Kidney (tissue), 14 donors: Measurements from ENCODE around the gene TCERG1L. TPM values are rescaled to one million over a fixed set of nuclear protein-coding genes. Genes with fewer than 3 reads are reported as not detected.

Experiments used
- DNase-seq, 5 donors: peaks; one replicate each; pipeline ENCODE4 v3.0.0-alpha.2; 2013 to 2020
- FAIRE-seq: peaks from 2 replicates; lab custom pipeline; 2012; peaks lifted over from hg19 to GRCh38; lab: Jason Lieb, UNC
- H3K27ac ChIP-seq, 2 donors: one replicate each; pipeline ENCODE4 v1.7.0; 2013; ENCODE audit warnings: low read depth in 2 of 2, low read length in 2 of 2, inconsistent platforms in 1 of 2
- H3K27me3 ChIP-seq: one replicate; pipeline ENCODE4 v1.7.1; 2013; ENCODE audit warnings: low read length, inconsistent platforms; ENCODE audit not compliant: control insufficient read depth, insufficient read depth
- H3K36me3 ChIP-seq, 3 donors: one replicate each; pipeline versions ENCODE4 v1.7.0 to v1.7.1; 2013; ENCODE audit warnings: low read length in 3 of 3, control low read depth in 1 of 3, inconsistent platforms in 1 of 3; ENCODE audit not compliant: insufficient read depth in 3 of 3, control insufficient read depth in 2 of 3
- H3K4me1 ChIP-seq, 3 donors: one replicate each; pipeline versions ENCODE4 v1.7.0 to v1.7.1; 2013; ENCODE audit warnings: low read length in 3 of 3, inconsistent platforms in 1 of 3, low read depth in 1 of 3; ENCODE audit not compliant: control insufficient read depth in 2 of 3, insufficient read depth in 2 of 3
- H3K4me3 ChIP-seq, 3 donors: one replicate each; pipeline versions ENCODE4 v1.7.0 to v1.8.1; 2013; ENCODE audit warnings: low read length in 3 of 3, control low read depth in 1 of 3, inconsistent platforms in 1 of 3
- H3K9ac ChIP-seq, 3 donors: one replicate each; pipeline versions ENCODE4 v1.7.0 to v1.7.1; 2013; ENCODE audit warnings: low read length in 3 of 3, control low read depth in 1 of 3, inconsistent platforms in 1 of 3
- H3K9me3 ChIP-seq, 3 donors: one replicate each; pipeline versions ENCODE4 v1.7.0 to v1.7.1; 2013; ENCODE audit warnings: low read length in 3 of 3, control low read depth in 1 of 3, inconsistent platforms in 1 of 3; ENCODE audit not compliant: control insufficient read depth in 2 of 3, insufficient read depth in 1 of 3
- intact Hi-C: fragments of 100-400 bp; cut with DNase I; formaldehyde crosslinking; loops from one replicate; pipeline ENCODE4 v1.11.1; 2022
- polyA plus RNA-seq: library from polyadenylated mRNA; stranded (reverse); fragments of 350-450 nt; fragmentation: Illumina TruSeq; extraction: RNeasy Lipid Tissue Mini Kit (QIAGEN cat#74804); gene quantifications from one replicate; pipeline ENCODE4 v1.2.3, GENCODE V29; 2014; ENCODE audit warnings: low read depth, low replicate concordance; ENCODE audit not compliant: insufficient read depth
- total RNA-seq: library from RNA; stranded (reverse); fragmentation: NEBNext Ultra II Directional; extraction: Animal tissue kit (Norgen Biotek cat#: 25700); gene quantifications from one replicate; pipeline ENCODE4 v1.2.1, GENCODE V29; 2021
- TF ChIP-seq, protein P1 (sequence below): IDR thresholded peaks from 3 replicates; pipeline ENCODE4 v1.5.1; 2012; ENCODE audit warnings: mild to moderate bottlenecking, moderate library complexity, borderline replicate concordance; ENCODE audit not compliant: insufficient read depth; ENCODE audit errors: extremely low read depth
- donor health status: control.
- donor health status: control.
- donor health status: control.
- donor health status: control.
- donor health status: control.
- donor health status: DM: yes; HTN: yes; CAD: no.
- donor health status: Normal renal cell carcinoma (clear cell type).

The TCERG1L gene
- total and polyA plus RNA-seq, 2 donors from 2014 or later: not detected

DNA sequence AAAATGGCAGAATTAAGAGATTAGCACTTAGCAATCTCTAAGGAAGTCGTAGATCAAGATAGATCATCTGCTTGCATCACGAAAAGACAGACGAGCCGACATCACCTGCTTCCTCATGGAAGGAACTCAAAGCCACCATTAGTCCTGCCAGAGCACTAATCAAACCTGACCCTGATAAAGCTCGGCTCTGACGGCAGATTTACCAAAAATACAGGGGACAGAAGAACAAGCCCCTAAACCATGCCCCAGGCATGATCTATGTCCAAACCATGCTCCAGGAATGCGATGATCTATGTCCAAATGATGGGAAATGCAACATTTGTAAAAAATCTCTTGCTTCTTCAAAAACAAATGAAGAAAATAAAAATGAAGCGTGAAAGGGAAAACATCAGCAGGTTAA lies 182.8 kb downstream of the TCERG1L start:
- no peak for DNase-seq
- H3K9ac ChIP-seq: no peak overlapping the region
- no peak overlapping the region for H3K27ac ChIP-seq
- H3K36me3 ChIP-seq: no peaks in the 10 kb centered on the region
- FAIRE-seq: no peak
- TF ChIP-seq, protein P1, sequence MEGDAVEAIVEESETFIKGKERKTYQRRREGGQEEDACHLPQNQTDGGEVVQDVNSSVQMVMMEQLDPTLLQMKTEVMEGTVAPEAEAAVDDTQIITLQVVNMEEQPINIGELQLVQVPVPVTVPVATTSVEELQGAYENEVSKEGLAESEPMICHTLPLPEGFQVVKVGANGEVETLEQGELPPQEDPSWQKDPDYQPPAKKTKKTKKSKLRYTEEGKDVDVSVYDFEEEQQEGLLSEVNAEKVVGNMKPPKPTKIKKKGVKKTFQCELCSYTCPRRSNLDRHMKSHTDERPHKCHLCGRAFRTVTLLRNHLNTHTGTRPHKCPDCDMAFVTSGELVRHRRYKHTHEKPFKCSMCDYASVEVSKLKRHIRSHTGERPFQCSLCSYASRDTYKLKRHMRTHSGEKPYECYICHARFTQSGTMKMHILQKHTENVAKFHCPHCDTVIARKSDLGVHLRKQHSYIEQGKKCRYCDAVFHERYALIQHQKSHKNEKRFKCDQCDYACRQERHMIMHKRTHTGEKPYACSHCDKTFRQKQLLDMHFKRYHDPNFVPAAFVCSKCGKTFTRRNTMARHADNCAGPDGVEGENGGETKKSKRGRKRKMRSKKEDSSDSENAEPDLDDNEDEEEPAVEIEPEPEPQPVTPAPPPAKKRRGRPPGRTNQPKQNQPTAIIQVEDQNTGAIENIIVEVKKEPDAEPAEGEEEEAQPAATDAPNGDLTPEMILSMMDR: no peak
- no peak overlapping the region for H3K4me3 ChIP-seq
- H3K9me3 ChIP-seq: no peaks in the 10 kb centered on the region
- peaks cover 0 to 4% (median 0%) of the 10 kb centered on the region in 3 donors for H3K4me1 ChIP-seq
- intact Hi-C loops: no loop called here
- H3K27me3 ChIP-seq: no peaks in the 10 kb centered on the region

DNA sequence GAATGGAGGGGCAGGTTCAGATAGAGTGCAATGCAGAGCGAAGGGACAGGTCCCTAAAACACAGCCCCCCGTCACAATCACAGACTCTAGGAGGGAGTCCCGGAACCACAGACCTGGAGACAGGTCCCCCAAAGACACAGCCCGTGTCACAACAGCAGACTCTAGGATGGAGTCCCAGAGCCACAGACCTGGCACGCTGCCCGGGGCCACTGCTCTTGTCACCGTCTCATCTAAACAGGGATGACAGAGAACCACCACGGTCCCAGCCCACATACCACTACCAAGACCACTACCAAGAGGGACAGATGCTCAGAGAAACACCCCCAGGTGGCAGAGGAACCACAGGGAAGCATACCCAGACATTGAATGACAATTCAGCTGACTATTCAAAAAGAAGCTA lies 183.9 kb downstream of the TCERG1L start:
- peak in 1 of 5 donors; percentile 43 for DNase-seq
- intact Hi-C loops: no loop called here
- no peak overlapping the region for H3K27ac ChIP-seq
- peaks cover 0 to 4% (median 0%) of the 10 kb centered on the region in 3 donors for H3K4me1 ChIP-seq
- no peak for FAIRE-seq
- H3K36me3 ChIP-seq: no peaks in the 10 kb centered on the region
- no peak overlapping the region for H3K4me3 ChIP-seq
- no peak overlapping the region for H3K9ac ChIP-seq
- TF ChIP-seq, protein P1: no peak
- no peaks in the 10 kb centered on the region for H3K9me3 ChIP-seq
- no peaks in the 10 kb centered on the region for H3K27me3 ChIP-seq

GRCh38 chr10:131127138-131127589 lies 184.4 kb downstream of the TCERG1L start:
- intact Hi-C loops: no loop called here
- Histone ChIP-seq H3K4me1 (peaks cover 0 to 4% (median 0%) of the 10 kb centered on the region in 3 donors), H3K9ac (no peak overlapping the region), H3K27me3 (no peaks in the 10 kb centered on the region), H3K9me3 (no peaks in the 10 kb centered on the region), H3K27ac (no peak overlapping the region), H3K4me3 (no peak overlapping the region), H3K36me3 (no peaks in the 10 kb centered on the region)
- FAIRE-seq (no peak), DNase-seq (peak in 2 of 5 donors; percentile 26 to 42)
- TF ChIP-seq, protein P1: no peak
